Fibroblast of villous mesenchyme (primary cell): ENCODE measurements around the gene ZMYM2. TPM values are rescaled to one million over a fixed set of nuclear protein-coding genes. Genes with fewer than 3 reads are reported as not detected.
A peak's percentile ranks its signal among the peaks of the same experiment; 100 is the strongest.

Experiments
- DNase-seq: peaks from one replicate; pipeline ENCODE4 v3.0.0-alpha.2; 2010; ENCODE audit warnings: low read depth
- H3K4me3 ChIP-seq: 2 replicates; pipeline ENCODE4 v1.5.1; 2011; ENCODE audit warnings: low read depth, mild to moderate bottlenecking, low read length
- total RNA-seq: library from RNA; depleted of rRNA; stranded (reverse); fragments of >200 nt; gene quantifications from 2 replicates; pipeline ENCODE4 v1.2.3, GENCODE V29; 2012
- TF ChIP-seq, protein P1 (sequence below): IDR thresholded peaks from 2 replicates; pipeline ENCODE4 v1.5.1; 2012; ENCODE audit warnings: low read depth, mild to moderate bottlenecking, low read length; ENCODE audit not compliant: insufficient read depth

Gene ZMYM2
- total RNA-seq, 1 donor: 69.1 TPM

DNA sequence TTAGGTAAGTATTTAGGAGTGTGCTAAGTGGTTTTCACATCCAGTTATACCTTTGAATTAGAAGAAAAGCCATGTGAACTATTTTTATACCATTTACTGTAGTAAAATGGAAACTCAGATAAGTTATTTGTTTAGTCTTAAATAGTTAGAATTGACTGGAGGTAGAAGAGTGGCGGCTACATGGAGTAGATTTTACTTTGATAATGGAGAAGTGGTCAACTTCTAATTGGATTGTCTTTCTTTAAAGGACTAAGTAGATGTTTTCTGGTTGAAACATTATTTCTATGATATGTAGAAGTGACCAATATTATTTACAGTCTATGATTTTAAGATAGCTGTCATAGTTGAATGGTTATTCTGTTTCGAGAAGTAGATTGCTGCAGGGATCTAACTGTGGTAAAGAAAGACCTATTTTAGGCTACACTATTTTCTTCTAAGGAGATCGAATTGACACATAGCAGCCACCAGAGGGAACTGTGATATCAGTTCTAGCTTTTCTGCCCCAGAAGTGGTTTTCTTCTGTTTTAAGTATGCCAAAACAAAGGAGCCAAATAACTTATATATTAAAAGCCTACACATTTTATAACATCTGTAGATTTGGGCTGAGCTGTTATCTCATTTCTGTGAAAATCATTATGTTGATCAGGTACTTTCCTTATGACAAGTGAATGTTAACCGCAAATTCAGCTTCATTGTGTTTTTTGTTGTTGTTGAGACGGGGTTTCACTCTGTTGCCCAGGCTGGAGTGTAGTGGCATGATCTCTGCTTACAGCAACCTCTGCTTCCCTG, 26.1 kb downstream of the ZMYM2 start:
- peak; percentile 58 for DNase-seq
- TF ChIP-seq, protein P1, sequence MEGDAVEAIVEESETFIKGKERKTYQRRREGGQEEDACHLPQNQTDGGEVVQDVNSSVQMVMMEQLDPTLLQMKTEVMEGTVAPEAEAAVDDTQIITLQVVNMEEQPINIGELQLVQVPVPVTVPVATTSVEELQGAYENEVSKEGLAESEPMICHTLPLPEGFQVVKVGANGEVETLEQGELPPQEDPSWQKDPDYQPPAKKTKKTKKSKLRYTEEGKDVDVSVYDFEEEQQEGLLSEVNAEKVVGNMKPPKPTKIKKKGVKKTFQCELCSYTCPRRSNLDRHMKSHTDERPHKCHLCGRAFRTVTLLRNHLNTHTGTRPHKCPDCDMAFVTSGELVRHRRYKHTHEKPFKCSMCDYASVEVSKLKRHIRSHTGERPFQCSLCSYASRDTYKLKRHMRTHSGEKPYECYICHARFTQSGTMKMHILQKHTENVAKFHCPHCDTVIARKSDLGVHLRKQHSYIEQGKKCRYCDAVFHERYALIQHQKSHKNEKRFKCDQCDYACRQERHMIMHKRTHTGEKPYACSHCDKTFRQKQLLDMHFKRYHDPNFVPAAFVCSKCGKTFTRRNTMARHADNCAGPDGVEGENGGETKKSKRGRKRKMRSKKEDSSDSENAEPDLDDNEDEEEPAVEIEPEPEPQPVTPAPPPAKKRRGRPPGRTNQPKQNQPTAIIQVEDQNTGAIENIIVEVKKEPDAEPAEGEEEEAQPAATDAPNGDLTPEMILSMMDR: peak; percentile 74
- no peak overlapping the region for H3K4me3 ChIP-seq

DNA sequence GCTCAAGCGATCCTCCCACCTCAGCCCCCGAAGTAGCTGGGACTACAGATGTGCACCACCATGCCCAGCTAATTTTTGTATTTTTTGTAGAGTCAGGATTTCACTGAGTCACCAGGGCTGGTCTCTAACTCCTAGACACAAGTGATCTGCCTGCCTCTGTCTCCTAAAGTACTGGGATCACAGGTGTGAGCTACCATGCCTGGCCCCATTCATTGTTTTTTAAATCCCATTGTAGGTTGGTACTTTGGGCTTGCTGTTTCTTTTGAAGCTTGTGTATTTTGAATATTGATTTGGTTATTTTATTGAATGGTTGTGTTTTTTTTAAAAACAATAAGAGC, 26.7 kb downstream of the ZMYM2 start:
- no peak overlapping the region for H3K4me3 ChIP-seq
- TF ChIP-seq, protein P1: no peak
- DNase-seq: no peak

DNA sequence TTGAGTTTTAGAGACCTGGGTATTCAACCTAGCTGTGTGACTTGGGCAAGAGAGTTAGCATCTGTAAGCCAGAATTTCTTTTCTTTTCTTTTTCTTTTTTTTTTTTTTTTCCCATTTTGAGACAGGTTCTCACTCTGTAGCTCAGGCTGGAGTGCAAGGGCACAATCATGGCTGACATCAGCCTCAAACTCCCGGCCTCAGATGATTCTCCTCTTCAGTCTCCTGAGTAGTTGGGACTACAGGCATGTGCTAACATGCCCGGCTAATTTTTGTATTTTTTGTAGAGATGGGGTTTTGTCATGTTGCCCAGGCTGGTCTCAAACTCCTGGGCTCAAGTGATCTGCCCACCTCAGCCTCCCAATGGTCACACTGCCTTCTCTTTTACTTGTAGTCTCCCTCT, 33.0 kb downstream of the ZMYM2 start:
- no peak for DNase-seq
- TF ChIP-seq, protein P1: no peak
- H3K4me3 ChIP-seq: no peak overlapping the region

DNA sequence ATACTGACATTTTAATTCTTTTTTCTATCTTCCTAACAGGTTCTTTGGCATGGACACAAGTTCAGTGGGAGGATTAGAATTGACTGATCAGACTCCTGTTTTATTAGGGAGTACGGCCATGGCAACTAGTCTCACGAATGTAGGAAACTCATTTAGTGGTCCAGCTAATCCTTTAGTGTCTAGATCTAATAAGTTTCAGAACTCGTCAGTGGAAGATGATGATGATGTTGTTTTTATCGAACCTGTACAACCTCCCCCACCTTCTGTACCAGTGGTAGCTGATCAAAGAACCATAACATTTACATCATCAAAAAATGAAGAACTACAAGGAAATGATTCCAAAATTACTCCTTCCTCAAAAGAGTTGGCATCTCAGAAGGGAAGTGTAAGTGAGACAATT, 34.5 kb downstream of the ZMYM2 start:
- TF ChIP-seq, protein P1: no peak
- no peak for DNase-seq
- H3K4me3 ChIP-seq: no peak overlapping the region

DNA sequence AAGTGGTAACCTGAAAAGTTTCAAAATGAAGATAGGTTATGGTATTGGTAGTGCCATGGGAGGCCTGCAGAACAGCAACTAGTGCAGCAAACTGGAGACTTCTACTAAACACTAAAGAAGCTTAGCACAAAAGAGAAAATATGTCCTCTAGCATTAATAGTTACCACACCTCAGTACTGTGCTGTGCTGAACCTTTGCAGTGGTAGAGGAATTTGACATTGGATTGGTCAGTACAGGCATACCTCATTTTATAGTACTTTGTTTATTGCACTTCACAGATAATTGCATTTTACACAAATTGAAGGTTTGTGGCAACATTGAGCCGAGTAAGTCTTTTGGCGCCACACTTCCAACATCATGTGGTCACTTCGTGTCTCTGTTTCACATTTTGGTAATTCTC, 40.4 kb downstream of the ZMYM2 start:
- TF ChIP-seq, protein P1: no peak
- DNase-seq: no peak
- no peak overlapping the region for H3K4me3 ChIP-seq

DNA sequence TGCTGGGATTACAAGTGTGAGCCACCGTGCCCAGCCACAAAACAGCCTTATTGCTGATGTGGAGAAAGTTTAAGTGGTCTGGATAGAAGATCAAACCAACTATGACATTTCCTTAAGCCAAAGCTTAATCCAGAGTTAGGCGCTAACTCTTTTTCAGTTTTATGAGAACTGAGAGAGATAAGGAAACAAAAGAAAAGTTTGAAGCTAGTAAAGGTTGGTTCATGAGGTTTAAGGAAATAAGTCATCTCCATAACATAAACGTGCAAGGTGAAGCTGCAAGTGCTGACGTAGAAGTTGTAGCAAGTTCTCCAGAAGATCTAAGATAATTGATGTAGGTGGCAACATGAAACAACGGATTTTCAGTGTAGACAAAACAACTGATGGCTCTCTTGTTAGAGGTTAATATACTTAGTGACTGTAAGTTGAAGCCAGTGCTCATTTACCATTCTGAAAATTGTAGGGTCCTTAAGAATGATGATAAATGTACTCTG, 41.6 kb downstream of the ZMYM2 start:
- no peak overlapping the region for H3K4me3 ChIP-seq
- TF ChIP-seq, protein P1: no peak
- no peak for DNase-seq
